ENCODE results near the gene CRELD2.

- TF ChIP-seq POLR2A (IDR thresholded peaks at IDR 0.05; ENCODE audit: low read length), result no peak
- TF ChIP-seq GATA1 (IDR thresholded peaks at IDR 0.05; ENCODE audit: low read depth, low read length), result no peak
These were observed 40.0 kb downstream of the CRELD2 start for GRCh38 chr22:49958366-49958921.
